K562 (cell line): ENCODE data around the gene AKAP6. TPM values are rescaled to one million over a fixed set of nuclear protein-coding genes. Genes with fewer than 3 reads are reported as not detected.

ENCODE experiments used
- ATAC-seq: fragments of 200-7000 bp; cut with Tn5 transposase; 3 replicates; pipeline ENCODE4 v1.9.1; 2020; ENCODE audit warnings: moderate library complexity
- BruUV-seq: library from RNA; stranded (reverse); fragments of 400-500 nt; replicated peaks from 2 replicates; lab custom pipeline; 2021; lab: Mats Ljungman, UMichigan
- CTCF ChIA-PET: fragments of 300-600 bp; formaldehyde crosslinking; extraction: SDS; loops from one replicate; lab custom pipeline; 2021; ENCODE audit warnings: low intra/inter-chr PET ratio; lab: Yijun Ruan, JAX
- POLR2A ChIA-PET: fragments of 300-600, 350-650 bp; sonication (Branson Sonifier 250); formaldehyde crosslinking; extraction: SDS; loops from one replicate; lab custom pipeline; 2021; ENCODE audit warnings: antibody characterized with exemption, inconsistent platforms; lab: Yijun Ruan, JAX
- DNase-seq, 4 experiments: peaks; one replicate each; pipeline versions ENCODE4 v3.0.0 to v3.0.0-alpha.2; 2011 to 2018; ENCODE audit warnings: low spot score in 3 of 4, mixed read lengths in 3 of 4; ENCODE audit errors: extremely low read depth in 1 of 4
- FAIRE-seq: peaks from 2 replicates; lab custom pipeline; 2011; peaks lifted over from hg19 to GRCh38; lab: Jason Lieb, UNC
- H2AFZ ChIP-seq: 2 replicates; pipeline ENCODE4 v1.6.0; 2011; ENCODE audit warnings: low read depth, low read length, control low read depth, inconsistent platforms
- H3K27ac ChIP-seq: fragments of 200-600 bp; 3 replicates; pipeline ENCODE4 v1.8.0; 2011; ENCODE audit warnings: low read depth, mild to moderate bottlenecking, control low read depth, inconsistent platforms, low read length, moderate library complexity, mixed read lengths; ENCODE audit errors: extremely low read depth
- H3K27me3 ChIP-seq, 2 experiments: fragments of 300-600 bp in 1 of 2; 2 replicates in 1 of 2; 3 replicates in 1 of 2; pipeline versions ENCODE4 v1.6.0 to v1.8.0; 2011; ENCODE audit warnings: inconsistent platforms in 2 of 2, low read length in 2 of 2, mild to moderate bottlenecking in 1 of 2, mixed read lengths in 1 of 2, moderate library complexity in 1 of 2; ENCODE audit not compliant: control insufficient read depth in 2 of 2, insufficient read depth in 2 of 2
- H3K36me3 ChIP-seq: fragments of 300-600 bp; 3 replicates; pipeline ENCODE4 v1.8.0; 2011; ENCODE audit warnings: mild to moderate bottlenecking, low read length, inconsistent platforms; ENCODE audit not compliant: control insufficient read depth, insufficient read depth
- H3K4me1 ChIP-seq, 2 experiments: fragments of 200-600 bp in 1 of 2; replicated peaks in 1 of 2; 2 replicates in 1 of 2; 3 replicates in 1 of 2; pipeline versions ENCODE4 v1.5.1 to v1.8.0; 2011; ENCODE audit warnings: inconsistent platforms in 2 of 2, low read length in 2 of 2, mild to moderate bottlenecking in 1 of 2, mixed read lengths in 1 of 2, moderate library complexity in 1 of 2; ENCODE audit not compliant: control insufficient read depth in 2 of 2, insufficient read depth in 2 of 2
- H3K4me2 ChIP-seq: 2 replicates; pipeline ENCODE4 v1.6.1; 2011; ENCODE audit warnings: low read length, control low read depth, inconsistent platforms, mixed read lengths; ENCODE audit not compliant: insufficient read depth
- H3K4me3 ChIP-seq: fragments of 200-600 bp; sonication (generic), shearing (Covaris generic); 2 replicates; pipeline ENCODE4 v1.5.1; 2016; ENCODE audit warnings: control low read depth, inconsistent platforms
- H3K79me2 ChIP-seq: fragments of 200-600 bp; 3 replicates; pipeline ENCODE4 v1.8.0; 2011; ENCODE audit warnings: low read length, inconsistent platforms; ENCODE audit not compliant: control insufficient read depth, insufficient read depth
- H3K9ac ChIP-seq, 2 experiments: 2 replicates each; pipeline versions ENCODE4 v1.6.0 to v1.6.1; 2011; ENCODE audit warnings: low read depth in 2 of 2, low read length in 2 of 2, control low read depth in 1 of 2, inconsistent platforms in 1 of 2, mild to moderate bottlenecking in 1 of 2, mixed read lengths in 1 of 2; ENCODE audit not compliant: insufficient read depth in 1 of 2
- H3K9me1 ChIP-seq: one replicate; pipeline ENCODE4 v1.6.0; 2011; ENCODE audit warnings: inconsistent platforms, mild to moderate bottlenecking, low read length, moderate library complexity; ENCODE audit not compliant: control insufficient read depth, insufficient read depth
- H3K9me3 ChIP-seq: replicated peaks from 2 replicates; pipeline ENCODE4 v1.5.1; 2011; ENCODE audit warnings: low read depth, low read length, inconsistent platforms; ENCODE audit not compliant: control insufficient read depth, insufficient read depth
- H4K20me1 ChIP-seq: replicated peaks from 2 replicates; pipeline ENCODE4 v1.6.1; 2011; ENCODE audit warnings: low read length, inconsistent platforms, mixed read lengths; ENCODE audit not compliant: control insufficient read depth, insufficient read depth
- CBX8 ChIP-seq: fragments of 200-600 bp; sonication (generic); IDR thresholded peaks from 2 replicates; pipeline ENCODE4 v1.6.1; 2012; ENCODE audit warnings: borderline replicate concordance, mixed run types, low read depth, mild to moderate bottlenecking, moderate library complexity, mixed read lengths, low read length, control low read depth, inconsistent platforms; ENCODE audit not compliant: poor library complexity, severe bottlenecking; ENCODE audit errors: extremely low read depth
- FOXK1 ChIP-seq: sonication (generic); formaldehyde crosslinking; IDR thresholded peaks from 2 replicates; pipeline ENCODE4 v1.8.0; 2022; ENCODE audit warnings: missing genetic modification reagents, mild to moderate bottlenecking, borderline replicate concordance
- MCM5 ChIP-seq: fragments of 450-650 bp; IDR thresholded peaks from 2 replicates; pipeline ENCODE4 v1.6.1; 2016; ENCODE audit warnings: low read depth
- ZBTB26 ChIP-seq: fragments of 450-650 bp; formaldehyde crosslinking; IDR thresholded peaks from 2 replicates; pipeline ENCODE4 v1.4.0; 2022; ENCODE audit warnings: missing genetic modification characterization
- WGBS: fragments of 100-300 bp; shearing (Covaris generic); methylation state at CpG from one replicate; pipeline ENCODE4 v1.1.6; 2016; ENCODE audit warnings: low coverage, mixed read lengths; ENCODE audit not compliant: insufficient coverage; ENCODE audit errors: missing lambda C conversion rate; 5-methylcytosine and 5-hydroxymethylcytosine counted together
- in situ Hi-C: fragments of 300-500 bp; cut with MboI; formaldehyde crosslinking; loops from 4 replicates; pipeline ENCODE4 v1.15.0; 2018; ENCODE audit warnings: inconsistent platforms, mixed read lengths
- intact Hi-C: fragments of 100-400 bp; cut with micrococcal nuclease; formaldehyde crosslinking; loops from 2 replicates; pipeline ENCODE4 v1.14.2; 2022
- polyA plus RNA-seq, 8 experiments: library from polyadenylated mRNA; depleted of rRNA in 4 of 8; stranded (reverse) in 5 of 8; unstranded in 3 of 8; fragments of >200 nt; fragmentation: Nextera tagmentation in 2 of 8; fragmentation: Illumina TruSeq in 1 of 8; extraction: Ambion mirVana in 2 of 8; extraction: Trizol in 1 of 8; gene quantifications; 2 replicates each; pipeline versions ENCODE4 v1.2.1 to v1.2.3, GENCODE V29; 2011 to 2014; ENCODE audit warnings: inconsistent platforms in 1 of 8, missing spikeins in 1 of 8
- total RNA-seq, 7 experiments: library from RNA; depleted of rRNA in 6 of 7; stranded (reverse); fragments of >200 nt in 6 of 7; fragmentation: Illumina TruSeq in 2 of 7; extraction: Trizol in 2 of 7; gene quantifications; 2 replicates each; pipeline versions ENCODE4 v1.2.1 to v1.2.3, GENCODE V29; 2011 to 2021; ENCODE audit warnings: low replicate concordance in 1 of 7
- TF ChIP-seq, protein P1 (sequence below): fragments of 450-650 bp; IDR thresholded peaks from 2 replicates; pipeline ENCODE4 v1.7.0; 2016; ENCODE audit warnings: borderline replicate concordance
- TF ChIP-seq, protein P2 (sequence below), 2 experiments: fragments of 450-650 bp in 1 of 2; sonication (generic) in 1 of 2; formaldehyde crosslinking in 1 of 2; IDR thresholded peaks in 1 of 2; conservative IDR thresholded peaks in 1 of 2; 2 replicates each; pipeline versions ENCODE4 v1.6.1 to v1.8.1; 2016 to 2023; ENCODE audit warnings: mild to moderate bottlenecking in 2 of 2, moderate library complexity in 2 of 2, inconsistent platforms in 1 of 2, missing genetic modification reagents in 1 of 2
- TF ChIP-seq, protein P3 (sequence below): fragments of 250-450 bp; sonication (Bioruptor Pico); IDR thresholded peaks from 2 replicates; pipeline ENCODE4 v1.6.1; 2021; ENCODE audit warnings: mild to moderate bottlenecking

The AKAP6 gene
- total and polyA plus RNA-seq, 9 of the 15 experiments (the other 6 are each of a cell fraction or from before 2014, with no cell fraction given) = 0.03 to 1.7 (median 0.48) TPM

DNA sequence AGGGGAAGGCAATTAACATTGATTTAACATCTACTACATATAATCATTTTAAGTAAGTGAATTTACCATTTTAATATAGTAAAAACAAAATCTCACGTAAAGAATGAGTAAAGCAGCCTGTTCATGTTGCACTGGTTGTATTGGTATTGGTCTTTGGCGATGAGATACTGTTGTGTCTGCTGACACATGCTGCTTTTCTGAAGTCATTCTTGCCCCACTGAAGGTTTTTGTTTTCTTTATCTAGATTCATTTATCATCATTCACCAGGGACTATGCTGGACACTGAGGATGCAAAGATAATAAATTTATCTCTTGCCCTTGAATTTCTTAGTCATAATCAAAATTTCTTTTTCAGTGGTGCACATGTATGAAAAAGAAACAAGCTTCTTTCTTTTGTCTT lies 363.3 kb downstream of the AKAP6 start:
- in situ Hi-C loops (loop anchor here (25.0 kb wide), 1 partner anchor 1470 kb away; no protein-coding TSS in a partner anchor), intact Hi-C loops (no loop called here)
- POLR2A ChIA-PET = no interaction called here
- Histone ChIP-seq H3K9ac (no peak overlapping the region), H3K79me2 (no peaks in the 10 kb centered on the region), H3K27me3 (no peaks in the 10 kb centered on the region), H3K4me1 (no peaks in the 10 kb centered on the region), H4K20me1 (no peaks in the 10 kb centered on the region), H3K36me3 (no peaks in the 10 kb centered on the region), H3K9me1 (no peaks in the 10 kb centered on the region), H2AFZ (no peak overlapping the region), H3K27ac (no peak overlapping the region), H3K9me3 (no peaks in the 10 kb centered on the region), H3K4me2 (no peak overlapping the region), H3K4me3 (no peak overlapping the region)
- ATAC-seq = no peak
- CTCF ChIA-PET = no interaction called here
- FAIRE-seq = no peak
- WGBS = 0% methylated on average over 2 of the region's 2 CpGs
- no peak for DNase-seq
- BruUV-seq = no TSS peak
- TF ChIP-seq ZBTB26 (no peak), MCM5 (no peak), CBX8 (no peak), FOXK1 (no peak)
- TF ChIP-seq, protein P1, sequence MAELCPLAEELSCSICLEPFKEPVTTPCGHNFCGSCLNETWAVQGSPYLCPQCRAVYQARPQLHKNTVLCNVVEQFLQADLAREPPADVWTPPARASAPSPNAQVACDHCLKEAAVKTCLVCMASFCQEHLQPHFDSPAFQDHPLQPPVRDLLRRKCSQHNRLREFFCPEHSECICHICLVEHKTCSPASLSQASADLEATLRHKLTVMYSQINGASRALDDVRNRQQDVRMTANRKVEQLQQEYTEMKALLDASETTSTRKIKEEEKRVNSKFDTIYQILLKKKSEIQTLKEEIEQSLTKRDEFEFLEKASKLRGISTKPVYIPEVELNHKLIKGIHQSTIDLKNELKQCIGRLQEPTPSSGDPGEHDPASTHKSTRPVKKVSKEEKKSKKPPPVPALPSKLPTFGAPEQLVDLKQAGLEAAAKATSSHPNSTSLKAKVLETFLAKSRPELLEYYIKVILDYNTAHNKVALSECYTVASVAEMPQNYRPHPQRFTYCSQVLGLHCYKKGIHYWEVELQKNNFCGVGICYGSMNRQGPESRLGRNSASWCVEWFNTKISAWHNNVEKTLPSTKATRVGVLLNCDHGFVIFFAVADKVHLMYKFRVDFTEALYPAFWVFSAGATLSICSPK = no peak
- TF ChIP-seq, protein P2, sequence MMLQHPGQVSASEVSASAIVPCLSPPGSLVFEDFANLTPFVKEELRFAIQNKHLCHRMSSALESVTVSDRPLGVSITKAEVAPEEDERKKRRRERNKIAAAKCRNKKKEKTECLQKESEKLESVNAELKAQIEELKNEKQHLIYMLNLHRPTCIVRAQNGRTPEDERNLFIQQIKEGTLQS (IDR thresholded peaks at IDR 0.05) = no peak
- TF ChIP-seq, protein P2 (CRISPR knock-in tag; conservative IDR thresholded peaks at IDR 0.05) = no peak
- TF ChIP-seq, protein P3, sequence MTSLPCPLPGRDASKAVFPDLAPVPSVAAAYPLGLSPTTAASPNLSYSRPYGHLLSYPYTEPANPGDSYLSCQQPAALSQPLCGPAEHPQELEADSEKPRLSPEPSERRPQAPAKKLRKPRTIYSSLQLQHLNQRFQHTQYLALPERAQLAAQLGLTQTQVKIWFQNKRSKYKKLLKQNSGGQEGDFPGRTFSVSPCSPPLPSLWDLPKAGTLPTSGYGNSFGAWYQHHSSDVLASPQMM (CRISPR knock-in tag) = no peak
